ENCODE data around the gene EGFL8. TPM values are rescaled to one million over a fixed set of nuclear protein-coding genes. Genes with fewer than 3 reads are reported as not detected.

The EGFL8 gene
- total and polyA plus RNA-seq, 8 donors: 2.2 to 46.8 (median 6.0) TPM

- Histone ChIP-seq H3K4me3 (no peak overlapping the region), H3K9me3 (no peaks in the 10 kb centered on the region), H3K36me3 (no peaks in the 10 kb centered on the region), H3K4me1 (no peaks in the 10 kb centered on the region), H3K27ac (no peak overlapping the region), H3K27me3 (no peaks in the 10 kb centered on the region)
- intact Hi-C loops (cut with DNase I): no loop called here
- DNase-seq (no peak), FAIRE-seq (no peak), ATAC-seq (no peak)
- 74% methylated on average over 12 of the region's 12 CpGs for WGBS, 2 donors
- no peak for TF ChIP-seq CTCF (IDR thresholded peaks at IDR 0.05)
These were observed 47.8 kb downstream of the EGFL8 start for GRCh38 chr6:32212076-32212760.

- no peaks in the 10 kb centered on the region for H3K4me1 ChIP-seq
- TF ChIP-seq CTCF (IDR thresholded peaks at IDR 0.05): no peak
- intact Hi-C loops (cut with DNase I): no loop called here
- H3K27ac ChIP-seq: no peak overlapping the region
- 77 to 85% methylated on average over 6 of the region's 6 CpGs for WGBS, 2 donors
- ATAC-seq: no peak
- H3K36me3 ChIP-seq: no peaks in the 10 kb centered on the region
- no peaks in the 10 kb centered on the region for H3K27me3 ChIP-seq
- no peak overlapping the region for H3K4me3 ChIP-seq
- no peak for DNase-seq
- FAIRE-seq: no peak
- H3K9me3 ChIP-seq: no peaks in the 10 kb centered on the region
These were observed 49.3 kb downstream of the EGFL8 start for GRCh38 chr6:32213649-32214048.

- no peak for TF ChIP-seq CTCF (IDR thresholded peaks at IDR 0.05)
- H3K4me3 ChIP-seq: no peak overlapping the region
- WGBS, 2 donors: 73 to 86% methylated on average over 3 of the region's 3 CpGs
- H3K9me3 ChIP-seq: no peaks in the 10 kb centered on the region
- H3K27ac ChIP-seq: no peak overlapping the region
- H3K27me3 ChIP-seq: no peaks in the 10 kb centered on the region
- FAIRE-seq (no peak), DNase-seq (no peak), ATAC-seq (no peak)
- no peaks in the 10 kb centered on the region for H3K36me3 ChIP-seq
- H3K4me1 ChIP-seq: no peaks in the 10 kb centered on the region
- intact Hi-C loops (cut with DNase I): no loop called here
These were observed 49.7 kb downstream of the EGFL8 start for GRCh38 chr6:32214126-32214525.

- H3K27me3 ChIP-seq: no peaks in the 10 kb centered on the region
- H3K36me3 ChIP-seq: no peaks in the 10 kb centered on the region
- FAIRE-seq (no peak), ATAC-seq (no peak), DNase-seq (no peak)
- no peak overlapping the region for H3K27ac ChIP-seq
- no peak for TF ChIP-seq CTCF (IDR thresholded peaks at IDR 0.05)
- H3K9me3 ChIP-seq: no peaks in the 10 kb centered on the region
- no peak overlapping the region for H3K4me3 ChIP-seq
- intact Hi-C loops (cut with DNase I): no loop called here
- 84 to 95% methylated on average over 4 of the region's 4 CpGs for WGBS, 2 donors
- no peaks in the 10 kb centered on the region for H3K4me1 ChIP-seq
These were observed 51.2 kb downstream of the EGFL8 start for GRCh38 chr6:32215617-32216016.

GRCh38 chr6:32216285-32216684 lies 51.9 kb downstream of the EGFL8 start:
- no peak for TF ChIP-seq CTCF (IDR thresholded peaks at IDR 0.05)
- ATAC-seq (no peak), FAIRE-seq (no peak), DNase-seq (no peak)
- Histone ChIP-seq H3K4me3 (no peak overlapping the region), H3K36me3 (no peaks in the 10 kb centered on the region), H3K4me1 (no peaks in the 10 kb centered on the region), H3K27ac (no peak overlapping the region), H3K9me3 (no peaks in the 10 kb centered on the region), H3K27me3 (no peaks in the 10 kb centered on the region)
- 62 to 77% methylated on average over 10 of the region's 10 CpGs for WGBS, 2 donors
- intact Hi-C loops (cut with DNase I): no loop called here
